GM18858 (cell line): ENCODE data around the gene ZNF593.

Source experiments
- ATAC-seq: cut with Tn5 transposase; IDR thresholded peaks from one replicate; pipeline ENCODE4 v1.9.1; 2021; ENCODE audit not compliant: unreplicated experiment

The ZNF593 gene

GRCh38 chr1:26145960-26146294 lies 23.8 kb upstream of the ZNF593 start:
- no peak for ATAC-seq

GRCh38 chr1:26148887-26149286 lies 20.8 kb upstream of the ZNF593 start:
- no peak for ATAC-seq

- no peak for ATAC-seq
Measured at GRCh38 chr1:26153966-26154532, 15.7 kb upstream of the ZNF593 start.

DNA sequence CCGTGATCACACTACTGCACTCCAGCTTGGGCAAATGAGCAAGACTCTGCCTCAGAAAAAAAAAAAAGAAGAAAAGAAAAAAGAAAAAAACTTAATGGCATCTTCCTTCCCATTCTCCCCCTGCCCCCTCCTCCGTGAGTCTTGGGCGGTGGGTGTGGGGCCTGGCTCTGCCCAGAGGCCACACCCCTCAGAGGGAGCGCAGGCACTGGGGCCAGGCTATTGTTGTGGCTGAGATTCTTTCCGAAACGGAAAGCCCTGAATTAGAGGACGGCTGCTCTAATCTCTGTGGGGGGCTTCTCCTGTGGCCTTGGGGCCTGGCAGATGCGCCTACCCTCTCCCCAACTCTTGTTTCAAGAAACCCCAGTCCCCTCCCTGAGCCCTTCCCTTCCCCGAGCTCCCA lies 15.0 kb upstream of the ZNF593 start:
- no peak for ATAC-seq

GRCh38 chr1:26155370-26156284 lies 14.1 kb upstream of the ZNF593 start:
- ATAC-seq: no peak

DNA sequence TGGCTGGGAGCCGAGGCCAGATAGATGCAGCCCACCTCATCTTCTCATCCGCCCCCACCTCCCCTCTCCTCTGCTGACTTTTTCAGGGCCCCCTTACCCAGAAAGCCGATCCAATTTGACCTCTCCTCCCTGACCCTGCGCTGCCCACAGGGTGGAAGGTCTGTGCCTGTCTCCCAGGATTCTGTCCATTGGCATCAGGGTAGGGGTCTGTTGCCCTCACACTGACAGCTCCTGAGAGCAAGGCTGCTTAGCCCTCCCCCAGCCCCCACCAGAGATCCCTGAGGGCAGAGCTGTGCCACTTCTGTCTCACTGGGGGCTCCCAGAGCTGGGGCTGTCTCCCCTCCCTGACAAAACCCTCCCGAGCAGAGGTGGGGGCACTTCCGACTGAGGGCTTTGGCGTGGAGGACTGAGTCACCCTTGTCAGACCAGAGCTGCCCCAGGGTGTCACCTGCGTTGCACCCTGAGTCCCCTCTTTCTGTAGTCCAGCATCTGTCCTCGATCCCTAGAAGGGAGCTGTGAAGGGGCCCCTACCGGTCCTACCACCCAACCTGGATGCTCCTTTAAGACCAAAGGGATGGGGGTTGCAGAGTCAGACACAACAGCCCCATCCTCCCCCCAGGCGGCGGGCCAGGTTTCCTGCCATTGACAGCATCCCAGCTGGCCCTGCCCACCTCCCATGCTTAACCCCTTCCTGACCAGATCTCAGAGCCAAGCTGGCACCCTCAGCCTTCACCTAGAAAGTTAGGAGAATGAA lies 13.2 kb upstream of the ZNF593 start:
- ATAC-seq: no peak

DNA sequence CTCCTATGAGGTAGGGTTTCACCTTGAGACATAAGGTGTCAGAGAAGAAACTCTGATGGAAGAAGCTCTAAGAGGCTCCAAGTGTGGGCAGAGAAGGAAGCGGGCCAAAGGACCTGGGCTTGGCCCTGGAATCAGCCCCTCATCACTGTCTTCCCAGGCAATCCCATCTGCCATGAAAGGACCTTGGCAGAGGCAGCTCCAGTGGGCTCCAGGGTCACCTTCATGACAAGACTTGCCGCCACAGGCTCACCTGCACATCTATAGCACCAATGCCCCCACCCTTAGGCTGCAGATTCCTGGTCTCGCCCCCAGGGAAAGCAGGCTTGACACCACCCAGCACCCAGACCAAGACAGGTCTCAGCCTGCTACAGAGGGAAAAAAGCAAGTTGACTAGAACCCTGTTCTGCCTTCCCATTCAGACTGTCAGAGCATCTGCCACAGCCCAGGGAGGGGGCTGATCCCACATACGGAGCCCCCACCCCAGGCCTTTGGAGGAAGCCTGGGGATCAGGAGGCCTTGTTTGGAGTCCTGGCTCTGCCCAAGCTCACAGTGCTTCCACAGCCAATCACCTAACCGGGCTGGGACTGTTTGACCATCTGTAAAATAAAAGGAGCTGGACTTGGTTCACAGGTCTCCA lies 11.3 kb upstream of the ZNF593 start:
- no peak for ATAC-seq

GRCh38 chr1:26158908-26159742 lies 10.6 kb upstream of the ZNF593 start, which contains the start of gene FAM110D:
Gene FAM110D (plus strand): TSS chr1:26159079. CDS start chr1:26161292, 2,213 bp downstream.
- no peak for ATAC-seq

GRCh38 chr1:26159743-26160039 lies 10.0 kb upstream of the ZNF593 start:
- ATAC-seq: no peak

DNA sequence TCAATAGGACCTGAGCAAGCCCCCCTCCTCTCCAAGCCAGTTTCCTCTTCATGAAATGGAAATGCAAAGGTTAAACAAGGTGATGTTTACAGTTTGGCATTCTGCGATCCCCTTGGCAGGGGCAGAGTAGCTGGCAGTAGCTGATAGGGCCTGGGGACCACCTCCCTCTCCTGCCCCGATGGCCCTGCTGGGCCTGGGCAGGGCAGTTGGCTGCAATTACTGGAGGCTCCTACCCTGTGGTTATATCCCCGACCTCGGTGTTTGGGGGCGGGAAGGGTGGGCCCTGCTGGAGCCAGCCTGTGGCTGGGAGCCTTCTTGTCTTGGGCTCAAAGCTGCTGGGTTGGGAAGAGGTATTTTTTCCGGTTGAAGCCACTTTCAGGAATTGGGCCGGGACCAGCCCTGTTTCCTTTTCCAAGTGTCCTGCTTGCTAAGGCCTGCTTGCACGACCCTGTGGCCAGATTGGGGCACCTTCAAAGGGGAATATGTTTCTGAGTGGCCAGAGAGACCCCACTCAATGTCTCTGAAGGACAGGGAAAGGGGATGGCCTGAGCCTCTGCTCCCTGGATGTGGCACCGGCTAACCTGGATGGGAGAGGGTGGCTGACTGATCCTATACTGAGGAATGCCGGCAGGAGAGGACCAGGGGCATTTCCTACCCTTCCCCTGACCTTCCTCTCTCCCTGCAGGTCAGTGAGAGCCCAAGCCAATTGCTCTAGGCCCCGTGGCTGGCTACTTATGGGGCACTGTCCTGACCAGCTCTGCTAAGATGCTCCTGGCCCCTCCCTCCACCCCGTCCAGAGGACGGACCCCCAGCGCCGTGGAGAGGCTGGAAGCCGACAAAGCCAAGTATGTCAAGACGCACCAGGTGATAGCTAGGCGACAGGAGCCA lies 8.9 kb upstream of the ZNF593 start:
- ATAC-seq: no peak

DNA sequence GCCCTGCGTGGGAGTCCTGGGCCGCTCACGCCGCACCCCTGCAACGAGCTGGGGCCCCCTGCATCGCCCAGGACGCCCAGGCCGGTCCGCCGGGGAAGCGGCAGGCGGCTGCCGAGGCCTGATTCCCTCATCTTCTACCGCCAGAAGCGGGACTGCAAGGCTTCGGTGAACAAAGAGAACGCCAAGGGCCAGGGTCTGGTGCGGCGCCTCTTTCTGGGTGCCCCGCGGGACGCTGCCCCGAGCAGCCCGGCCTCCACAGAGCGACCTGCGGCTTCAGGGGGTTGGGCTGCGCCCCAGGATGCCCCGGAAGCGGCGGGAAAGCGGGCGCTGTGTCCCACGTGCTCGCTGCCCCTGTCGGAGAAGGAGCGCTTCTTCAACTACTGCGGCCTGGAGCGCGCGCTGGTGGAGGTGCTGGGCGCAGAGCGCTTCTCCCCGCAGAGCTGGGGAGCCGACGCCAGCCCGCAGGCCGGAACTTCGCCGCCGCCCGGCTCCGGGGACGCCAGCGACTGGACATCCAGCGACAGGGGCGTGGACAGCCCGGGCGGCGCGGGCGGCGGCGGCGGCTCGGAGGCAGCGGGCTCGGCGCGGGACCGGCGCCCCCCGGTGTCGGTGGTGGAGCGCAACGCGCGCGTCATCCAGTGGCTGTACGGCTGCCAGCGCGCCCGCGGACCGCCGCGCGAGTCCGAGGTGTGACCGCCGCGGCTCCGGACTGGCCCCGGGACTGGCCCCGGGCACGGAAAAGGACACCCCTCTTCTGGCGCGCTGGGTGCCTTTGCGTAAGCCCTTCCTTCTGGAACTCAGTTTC lies 8.1 kb upstream of the ZNF593 start:
- ATAC-seq: no peak

GRCh38 chr1:26162220-26162709 lies 7.4 kb upstream of the ZNF593 start:
- ATAC-seq: no peak

DNA sequence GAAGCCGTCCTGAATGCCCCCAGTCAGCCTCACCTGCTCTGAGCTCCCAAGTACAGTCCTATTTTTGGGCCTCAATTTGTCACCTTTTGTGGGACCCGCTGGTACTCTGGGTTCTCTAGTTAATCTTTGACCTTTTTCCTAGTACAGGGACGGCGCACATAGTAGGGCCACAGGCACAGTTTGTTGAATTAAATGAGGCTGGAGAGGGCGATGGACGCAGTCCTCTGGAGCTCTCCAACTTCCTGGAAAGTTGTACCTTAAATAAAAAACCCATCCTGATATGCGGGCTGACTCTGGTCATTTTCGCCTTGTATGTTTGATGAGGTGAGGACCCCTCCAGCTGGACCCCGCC lies 6.0 kb upstream of the ZNF593 start:
- ATAC-seq: no peak

DNA sequence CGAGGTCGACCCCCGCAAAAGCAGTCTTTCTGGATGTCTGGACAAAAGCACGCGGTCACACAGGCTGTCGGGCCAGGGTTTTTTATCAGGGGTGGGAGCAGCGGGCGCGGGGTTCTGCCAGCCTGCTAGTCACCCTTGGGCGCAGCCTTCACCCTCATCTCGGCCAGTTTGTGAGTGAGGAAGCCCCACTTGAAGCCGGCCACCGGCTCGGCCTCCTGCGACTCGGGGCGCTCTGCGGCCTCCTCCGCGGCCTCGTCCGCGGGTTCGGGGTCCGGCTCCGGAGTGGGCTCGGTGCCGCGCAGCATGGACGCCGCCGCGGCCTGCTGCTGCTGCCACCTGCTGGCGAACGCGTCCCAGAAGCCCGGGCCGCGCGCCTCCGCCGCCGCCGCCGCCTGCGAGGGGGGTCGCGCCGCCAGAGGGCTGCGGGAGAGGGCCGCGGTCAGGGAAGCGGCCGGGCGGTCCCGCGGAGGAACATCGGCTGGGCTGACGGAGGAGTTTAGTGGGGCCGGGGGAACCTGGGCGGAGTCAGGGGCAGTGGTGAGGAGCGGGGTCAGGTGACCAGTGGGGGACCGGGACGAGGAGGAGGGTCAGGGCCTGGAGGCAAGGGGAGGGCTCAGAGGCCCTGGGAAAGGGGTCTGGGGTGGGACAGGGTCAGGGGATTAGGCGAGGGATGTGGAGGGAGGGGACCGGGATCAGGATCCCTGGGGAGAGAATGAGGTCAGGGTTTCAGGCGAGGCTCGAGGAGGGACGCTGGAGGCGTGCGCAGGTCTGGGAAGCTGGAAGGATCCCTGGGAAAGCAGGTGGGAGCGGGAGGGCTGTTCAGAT lies 5.5 kb upstream of the ZNF593 start:
- ATAC-seq: no peak

GRCh38 chr1:26164861-26165842 lies 4.6 kb upstream of the ZNF593 start:
- ATAC-seq: no peak

DNA sequence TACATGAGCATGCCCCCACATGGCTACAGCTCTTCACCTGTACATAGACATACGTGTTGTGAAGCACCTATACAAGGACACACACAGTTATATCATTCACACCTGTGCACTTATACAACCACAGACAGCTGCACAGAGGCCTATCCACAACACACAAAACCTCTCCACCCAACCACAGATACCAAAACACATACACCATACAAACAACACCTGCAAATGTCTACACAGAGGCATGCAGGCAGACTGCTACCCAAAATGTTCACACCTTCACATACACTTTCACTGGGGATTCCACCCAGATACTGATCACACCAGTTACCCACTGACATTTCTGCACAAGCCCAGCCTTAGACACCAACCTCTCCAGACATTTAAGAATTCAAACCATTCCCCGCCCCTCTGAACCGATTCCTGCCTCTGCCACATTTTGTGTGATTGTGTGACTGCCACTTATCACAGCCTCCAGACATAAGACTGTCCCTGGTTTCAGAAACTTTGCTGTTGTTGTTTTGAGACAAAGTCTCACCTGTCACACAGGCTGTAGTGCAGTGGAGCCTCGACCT lies 2.9 kb upstream of the ZNF593 start:
- no peak for ATAC-seq
